HepG2 (cell line): ENCODE measurements around the gene CTRL. TPM values are rescaled to one million over a fixed set of nuclear protein-coding genes. Genes with fewer than 3 reads are reported as not detected.

ENCODE experiments used
- AHR ChIP-seq: IDR thresholded peaks from 2 replicates; pipeline ENCODE4 v1.6.1; 2018; ENCODE audit warnings: missing genetic modification reagents, missing compliant biosample characterization
- ATF3 ChIP-seq: sonication (generic); formaldehyde crosslinking; IDR thresholded peaks from 2 replicates; pipeline ENCODE4 v1.4.0; 2020; ENCODE audit warnings: missing genetic modification reagents
- EED ChIP-seq: sonication (generic); formaldehyde crosslinking; IDR thresholded peaks from 2 replicates; pipeline ENCODE4 v1.5.0; 2020; ENCODE audit warnings: mild to moderate bottlenecking, missing genetic modification reagents
- ISL2 ChIP-seq: sonication (generic); formaldehyde crosslinking; IDR thresholded peaks from 2 replicates; pipeline ENCODE4 v1.5.0; 2020; ENCODE audit warnings: missing genetic modification reagents
- NFE2L2 ChIP-seq: fragments of 150-350 bp; IDR thresholded peaks from 2 replicates; pipeline ENCODE4 v1.6.1; 2014; ENCODE audit warnings: low read length
- NFIC ChIP-seq: IDR thresholded peaks from 2 replicates; pipeline ENCODE4 v1.6.1; 2012; ENCODE audit warnings: mild to moderate bottlenecking, low read length, inconsistent platforms
- NFYC ChIP-seq: IDR thresholded peaks from 2 replicates; pipeline ENCODE4 v1.6.1; 2016; ENCODE audit warnings: missing genetic modification reagents, missing compliant biosample characterization
- PLSCR1 ChIP-seq: sonication (generic); formaldehyde crosslinking; IDR thresholded peaks from 2 replicates; pipeline ENCODE4 v1.5.0; 2020; ENCODE audit warnings: missing genetic modification reagents, mild to moderate bottlenecking, borderline replicate concordance
- ZBTB4 ChIP-seq: sonication (generic); formaldehyde crosslinking; IDR thresholded peaks from 2 replicates; pipeline ENCODE4 v1.4.0; 2020; ENCODE audit warnings: missing genetic modification reagents, mild to moderate bottlenecking, borderline replicate concordance
- ZNF275 ChIP-seq: sonication (generic); formaldehyde crosslinking; IDR thresholded peaks from 2 replicates; pipeline ENCODE4 v1.8.0; 2022; ENCODE audit warnings: missing genetic modification reagents, mild to moderate bottlenecking, inconsistent platforms, borderline replicate concordance
- ZNF614 ChIP-seq: IDR thresholded peaks from 2 replicates; pipeline ENCODE4 v1.6.1; 2018; ENCODE audit warnings: missing biosample characterization, missing genetic modification reagents, inconsistent platforms, borderline replicate concordance
- ZNF646 ChIP-seq: sonication (generic); formaldehyde crosslinking; IDR thresholded peaks from 2 replicates; pipeline ENCODE4 v1.9.0; 2021; ENCODE audit warnings: mild to moderate bottlenecking, missing genetic modification reagents
- ZNF776 ChIP-seq: sonication (generic); formaldehyde crosslinking; IDR thresholded peaks from 2 replicates; pipeline ENCODE4 v1.4.0; 2020; ENCODE audit warnings: mild to moderate bottlenecking, missing genetic modification reagents
- polyA plus RNA-seq, 8 experiments: library from polyadenylated mRNA; depleted of rRNA in 3 of 8; stranded (reverse) in 7 of 8; unstranded in 1 of 8; fragments of >200 nt; fragmentation: Illumina TruSeq in 4 of 8; extraction: Trizol in 4 of 8; gene quantifications; 2 replicates each; pipeline versions ENCODE4 v1.2.1 to v1.2.3, GENCODE V29; 2011 to 2016; ENCODE audit warnings: low read depth in 4 of 8, missing spikeins in 1 of 8, mixed read lengths in 1 of 8; ENCODE audit not compliant: insufficient read depth in 1 of 8
- total RNA-seq, 5 experiments: library from RNA; depleted of rRNA; stranded (reverse); fragments of >200 nt; fragmentation: Illumina TruSeq; extraction: Trizol; gene quantifications; 2 replicates each; pipeline ENCODE4 v1.2.3, GENCODE V29; 2016; ENCODE audit warnings: low read depth in 1 of 5
- TF ChIP-seq, protein P1 (sequence below): sonication (generic); formaldehyde crosslinking; IDR thresholded peaks from 2 replicates; pipeline ENCODE4 v1.5.0; 2020; ENCODE audit warnings: mild to moderate bottlenecking, missing genetic modification reagents

Gene CTRL
- total and polyA plus RNA-seq, 2 of the 13 experiments (the other 11 are each of a cell fraction or from before 2014, with no cell fraction given): 1.9 to 2.7 TPM

DNA sequence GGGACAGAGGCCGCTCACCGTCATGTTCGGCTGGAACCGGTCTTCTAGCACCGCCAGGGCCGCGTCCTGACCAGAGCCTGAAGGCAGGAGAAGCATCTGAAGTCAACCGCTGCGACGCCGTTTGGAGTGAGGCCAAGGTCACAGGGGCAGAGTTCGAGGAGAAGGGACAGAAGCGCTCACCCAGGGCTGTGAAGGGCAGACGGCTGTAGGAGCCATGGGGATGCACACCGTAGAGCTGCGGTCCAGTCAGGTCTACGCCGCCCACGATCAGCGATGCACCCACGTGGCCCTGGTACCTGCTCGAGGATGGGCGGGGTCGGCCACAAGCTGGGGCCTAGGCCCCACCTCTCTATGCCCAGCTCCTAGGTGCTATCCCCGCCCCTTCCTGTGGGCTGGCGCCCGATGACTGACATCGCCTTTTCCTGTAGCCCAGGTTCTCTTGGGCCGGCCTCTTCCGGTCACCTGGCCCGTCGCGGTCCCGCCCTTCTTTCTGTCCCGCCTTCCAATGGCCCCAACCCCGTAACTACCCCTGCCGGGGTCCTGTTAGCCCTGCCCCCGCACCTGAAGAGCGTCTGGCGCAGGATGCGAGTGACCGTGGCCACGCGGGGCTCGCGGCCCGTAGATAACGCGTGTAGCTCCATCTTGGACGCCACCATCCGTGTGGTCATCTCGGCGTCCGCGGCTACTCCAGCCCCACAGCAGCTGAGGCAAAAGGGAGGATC, 3.9 kb upstream of the CTRL start (continued):
- TF ChIP-seq NFIC (no peak), ISL2 (0 out of 2 replicates have a peak, but pooled peaks have one; percentile 14), ZNF776 (CRISPR knock-in tag) (peak; percentile 89), ATF3 (CRISPR knock-in tag) (peak; percentile 48; the same call in 1 of the 2 replicates), PLSCR1 (CRISPR knock-in tag) (no peak), NFYC (CRISPR knock-in tag) (peak; percentile 69), ZNF275 (CRISPR knock-in tag) (peak; percentile 85), ZBTB4 (CRISPR knock-in tag) (no peak), EED (CRISPR knock-in tag) (no peak), NFE2L2 (no peak), AHR (CRISPR knock-in tag) (peak; percentile 56), ZNF614 (CRISPR knock-in tag) (peak; percentile 57; the same call in 1 of the 2 replicates), ZNF646 (CRISPR knock-in tag) (peak; percentile 28; the same call in 1 of the 2 replicates)
- TF ChIP-seq, protein P1, sequence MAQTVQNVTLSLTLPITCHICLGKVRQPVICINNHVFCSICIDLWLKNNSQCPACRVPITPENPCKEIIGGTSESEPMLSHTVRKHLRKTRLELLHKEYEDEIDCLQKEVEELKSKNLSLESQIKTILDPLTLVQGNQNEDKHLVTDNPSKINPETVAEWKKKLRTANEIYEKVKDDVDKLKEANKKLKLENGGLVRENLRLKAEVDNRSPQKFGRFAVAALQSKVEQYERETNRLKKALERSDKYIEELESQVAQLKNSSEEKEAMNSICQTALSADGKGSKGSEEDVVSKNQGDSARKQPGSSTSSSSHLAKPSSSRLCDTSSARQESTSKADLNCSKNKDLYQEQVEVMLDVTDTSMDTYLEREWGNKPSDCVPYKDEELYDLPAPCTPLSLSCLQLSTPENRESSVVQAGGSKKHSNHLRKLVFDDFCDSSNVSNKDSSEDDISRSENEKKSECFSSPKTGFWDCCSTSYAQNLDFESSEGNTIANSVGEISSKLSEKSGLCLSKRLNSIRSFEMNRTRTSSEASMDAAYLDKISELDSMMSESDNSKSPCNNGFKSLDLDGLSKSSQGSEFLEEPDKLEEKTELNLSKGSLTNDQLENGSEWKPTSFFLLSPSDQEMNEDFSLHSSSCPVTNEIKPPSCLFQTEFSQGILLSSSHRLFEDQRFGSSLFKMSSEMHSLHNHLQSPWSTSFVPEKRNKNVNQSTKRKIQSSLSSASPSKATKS (CRISPR knock-in tag): no peak; the same call in 1 of the 2 replicates
